IMR-90 (cell line): ENCODE measurements around the gene SYNC. TPM values are rescaled to one million over a fixed set of nuclear protein-coding genes. Genes with fewer than 3 reads are reported as not detected.

Experiments
- ATAC-seq: fragments of 200-7000 bp; cut with Tn5 transposase; 2 replicates; pipeline ENCODE4 v1.9.1; 2020; ENCODE audit warnings: low read depth, mild to moderate bottlenecking, moderate library complexity
- BruUV-seq: library from RNA; stranded (reverse); fragments of 400-500 nt; replicated peaks from 2 replicates; lab custom pipeline; 2021; lab: Mats Ljungman, UMichigan
- CTCF ChIA-PET: fragments of 300-600 bp; formaldehyde crosslinking; extraction: SDS; loops from one replicate; lab custom pipeline; 2021; ENCODE audit warnings: antibody characterized with exemption; lab: Yijun Ruan, JAX
- POLR2A ChIA-PET: fragments of 300-600 bp; sonication (Branson Sonifier 250); formaldehyde crosslinking; loops from one replicate; lab custom pipeline; 2022; ENCODE audit warnings: antibody characterized with exemption; ENCODE audit not compliant: unreplicated experiment; lab: Charles Lee
- DNase-seq: peaks from one replicate; pipeline ENCODE4 v3.0.0; 2013
- H2AFZ ChIP-seq: replicated peaks from 2 replicates; pipeline ENCODE3; 2013; ENCODE audit warnings: low read length, mild to moderate bottlenecking; ENCODE audit not compliant: poor library complexity
- H2AK5ac ChIP-seq: 2 replicates; pipeline ENCODE4 v1.6.1; 2013; ENCODE audit warnings: low read depth, low read length, inconsistent platforms
- H2AK9ac ChIP-seq: replicated peaks from 2 replicates; pipeline ENCODE3; 2013; ENCODE audit warnings: mild to moderate bottlenecking, low read depth, low read length, moderate library complexity; ENCODE audit not compliant: poor library complexity
- H2BK120ac ChIP-seq: 2 replicates; pipeline ENCODE4 v1.6.1; 2013; ENCODE audit warnings: low read depth, low read length, inconsistent platforms
- H2BK15ac ChIP-seq: 3 replicates; pipeline ENCODE4 v1.6.1; 2013; ENCODE audit warnings: low read depth, low read length, inconsistent platforms
- H2BK20ac ChIP-seq: 2 replicates; pipeline ENCODE4 v1.6.1; 2013; ENCODE audit warnings: low read depth, mild to moderate bottlenecking, inconsistent platforms, low read length, moderate library complexity
- H2BK5ac ChIP-seq: 2 replicates; pipeline ENCODE4 v1.6.1; 2013; ENCODE audit warnings: mild to moderate bottlenecking, low read depth, low read length, inconsistent platforms; ENCODE audit not compliant: poor library complexity, severe bottlenecking
- H3K14ac ChIP-seq: replicated peaks from 2 replicates; pipeline ENCODE4 v1.6.1; 2013; ENCODE audit warnings: low read depth, low read length, inconsistent platforms
- H3K18ac ChIP-seq: 2 replicates; pipeline ENCODE4 v1.6.1; 2013; ENCODE audit warnings: low read depth, low read length, control low read depth
- H3K23ac ChIP-seq: 2 replicates; pipeline ENCODE4 v1.6.1; 2013; ENCODE audit warnings: low read depth, low read length, inconsistent platforms
- H3K27ac ChIP-seq: 2 replicates; pipeline ENCODE4 v1.5.1; 2013; ENCODE audit warnings: mild to moderate bottlenecking, control low read depth, low read length; ENCODE audit not compliant: insufficient read depth
- H3K27me3 ChIP-seq: 2 replicates; pipeline ENCODE4 v1.6.1; 2013; ENCODE audit warnings: low read length; ENCODE audit not compliant: control insufficient read depth, insufficient read depth
- H3K36me3 ChIP-seq: 2 replicates; pipeline ENCODE4 v1.6.1; 2013; ENCODE audit warnings: low read length, mixed read lengths; ENCODE audit not compliant: control insufficient read depth, insufficient read depth
- H3K4ac ChIP-seq: 2 replicates; pipeline ENCODE4 v1.6.1; 2013; ENCODE audit warnings: low read depth, low read length, inconsistent platforms
- H3K4me1 ChIP-seq: 2 replicates; pipeline ENCODE4 v1.6.1; 2013; ENCODE audit warnings: low read length, mixed read lengths; ENCODE audit not compliant: control insufficient read depth, insufficient read depth
- H3K4me2 ChIP-seq: 2 replicates; pipeline ENCODE4 v1.6.1; 2013; ENCODE audit warnings: low read depth, mild to moderate bottlenecking, control low read depth, low read length, moderate library complexity
- H3K4me3 ChIP-seq: 2 replicates; pipeline ENCODE4 v1.5.1; 2013; ENCODE audit warnings: low read depth, mild to moderate bottlenecking, control low read depth, low read length, moderate library complexity; ENCODE audit not compliant: insufficient read depth
- H3K56ac ChIP-seq: 2 replicates; pipeline ENCODE4 v1.6.1; 2013; ENCODE audit warnings: low read length, inconsistent platforms; ENCODE audit not compliant: insufficient read depth; ENCODE audit errors: extremely low read depth
- H3K79me1 ChIP-seq, 2 experiments: 2 replicates each; pipeline ENCODE4 v1.6.1; 2013; ENCODE audit warnings: low read length in 2 of 2, inconsistent platforms in 1 of 2, low read depth in 1 of 2
- H3K9ac ChIP-seq: 2 replicates; pipeline ENCODE4 v1.6.1; 2013; ENCODE audit warnings: low read depth, low read length, control low read depth
- H3K9me1 ChIP-seq: 2 replicates; pipeline ENCODE4 v1.6.1; 2013; ENCODE audit warnings: low read length, inconsistent platforms; ENCODE audit not compliant: insufficient read depth
- H3K9me3 ChIP-seq: 2 replicates; pipeline ENCODE4 v1.6.1; 2013; ENCODE audit warnings: low read length; ENCODE audit not compliant: control insufficient read depth, insufficient read depth
- H4K20me1 ChIP-seq: 2 replicates; pipeline ENCODE4 v1.6.1; 2013; ENCODE audit warnings: low read length, inconsistent platforms; ENCODE audit not compliant: insufficient read depth
- H4K5ac ChIP-seq: 2 replicates; pipeline ENCODE4 v1.6.1; 2013; ENCODE audit warnings: mild to moderate bottlenecking, low read depth, low read length, control low read depth
- H4K8ac ChIP-seq, 2 experiments: 2 replicates each; pipeline ENCODE4 v1.6.1; 2013; ENCODE audit warnings: low read depth in 2 of 2, low read length in 2 of 2, control low read depth in 1 of 2, inconsistent platforms in 1 of 2
- H4K91ac ChIP-seq: 2 replicates; pipeline ENCODE4 v1.6.1; 2013; ENCODE audit warnings: low read depth, low read length, inconsistent platforms; ENCODE audit not compliant: insufficient read depth
- RAD21 ChIP-seq: IDR thresholded peaks from 2 replicates; pipeline ENCODE4 v1.6.1; 2012; ENCODE audit warnings: low read length, improper control_type of control experiment
- WGBS, 2 experiments: methylation state at CpG; one replicate each; pipeline versions ENCODE4 v1.1.5 to v1.1.7; 2013; ENCODE audit warnings: missing lambda C conversion rate in 2 of 2; ENCODE audit not compliant: insufficient read length in 1 of 2; ENCODE audit errors: extremely low coverage in 2 of 2; 5-methylcytosine and 5-hydroxymethylcytosine counted together
- dilution Hi-C: fragments of 300-500 bp; cut with HindIII; formaldehyde crosslinking; loops from one replicate; pipeline ENCODE4 v1.14.3; 2018; ENCODE audit warnings: low sequenced_read_pairs; ENCODE audit not compliant: unreplicated experiment
- in situ Hi-C: fragments of 300-500 bp; cut with MboI; formaldehyde crosslinking; loops from 3 replicates; pipeline ENCODE4 v1.14.3; 2019; ENCODE audit warnings: low sequenced_read_pairs, inconsistent platforms, mixed read lengths
- intact Hi-C: fragments of 100-400 bp; cut with micrococcal nuclease; formaldehyde crosslinking; loops from 2 replicates; pipeline ENCODE4 v1.10.0; 2022
- polyA plus RNA-seq, 3 experiments: library from polyadenylated mRNA; depleted of rRNA; stranded (reverse); fragments of >200 nt; gene quantifications; 2 replicates each; pipeline ENCODE4 v1.2.3, GENCODE V29; 2012; ENCODE audit warnings: low replicate concordance in 1 of 3
- total RNA-seq: library from RNA; depleted of rRNA; stranded (reverse); fragments of >200 nt; gene quantifications from 2 replicates; pipeline ENCODE4 v1.2.3, GENCODE V29; 2012

SYNC gene
- total and polyA plus RNA-seq, 2 of the 4 experiments (the other 2 are of a cell fraction) = 48.9 to 103 TPM

DNA sequence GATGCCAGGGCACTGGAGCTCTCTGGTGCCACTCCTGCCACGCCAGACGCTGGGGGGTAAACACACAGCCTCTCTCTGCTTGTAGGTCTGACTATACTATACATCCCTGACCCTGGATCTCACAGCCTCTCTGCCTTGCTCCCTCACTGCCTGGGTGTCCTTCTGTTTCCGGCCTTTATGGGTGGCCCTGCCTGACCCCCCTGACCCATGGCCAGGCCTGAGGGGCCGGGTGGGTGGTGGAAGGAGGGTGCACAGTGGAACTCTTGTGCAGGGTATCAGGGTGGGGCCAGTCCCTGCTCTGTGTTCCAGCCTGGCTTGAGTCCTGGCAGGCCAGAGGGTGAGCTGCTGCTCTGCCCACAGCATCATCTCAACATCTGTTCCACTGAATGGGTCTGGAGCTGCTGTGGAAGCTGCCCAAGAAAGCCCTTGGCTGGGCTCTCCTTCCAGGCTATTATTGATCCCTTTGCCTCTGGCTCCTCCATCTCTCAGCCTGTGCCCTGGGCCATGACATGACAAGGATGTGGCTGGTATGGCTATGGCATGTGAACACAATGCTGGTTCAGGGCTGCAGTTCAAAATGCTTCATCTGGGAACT is 17.2 kb upstream of the SYNC start:
- no peak overlapping the region for H2AK5ac ChIP-seq
- no peak overlapping the region for H2BK120ac ChIP-seq
- H4K8ac ChIP-seq = no peak overlapping the region
- H2BK15ac ChIP-seq = no peak overlapping the region
- no peaks in the 10 kb centered on the region for H3K9me3 ChIP-seq
- no peak overlapping the region for H3K4me2 ChIP-seq
- no peaks in the 10 kb centered on the region for H3K79me1 ChIP-seq
- no TSS peak for BruUV-seq
- H4K5ac ChIP-seq = no peak overlapping the region
- no peak overlapping the region for H3K4ac ChIP-seq
- no peak overlapping the region for H2BK5ac ChIP-seq
- in situ Hi-C loops (loop anchor here (5.0 kb wide), 1 partner anchor 48 kb away; no protein-coding TSS in a partner anchor), dilution Hi-C loops (no loop called here), intact Hi-C loops (no loop called here)
- H4K20me1 ChIP-seq = no peaks in the 10 kb centered on the region
- no peak for ATAC-seq
- no peak overlapping the region for H2AK9ac ChIP-seq
- H3K9me1 ChIP-seq = peaks cover 5% of the 10 kb centered on the region
- no peak overlapping the region for H3K27ac ChIP-seq
- H3K4me3 ChIP-seq = no peak overlapping the region
- no peak overlapping the region for H3K23ac ChIP-seq
- ChIA-PET POLR2A (no interaction called here), CTCF (no interaction called here)
- no peak overlapping the region for H4K91ac ChIP-seq
- no peak overlapping the region for H2BK20ac ChIP-seq
- H3K56ac ChIP-seq = no peak overlapping the region
- H3K36me3 ChIP-seq = no peaks in the 10 kb centered on the region
- no peak overlapping the region for H3K18ac ChIP-seq
- peaks cover 6% of the 10 kb centered on the region for H3K4me1 ChIP-seq
- no peak for TF ChIP-seq RAD21
- no peaks in the 10 kb centered on the region for H3K27me3 ChIP-seq
- no CpG with 5 or more reads among the region's 4 CpGs for WGBS, 2 experiments
- H2AFZ ChIP-seq = no peak overlapping the region
- no peak overlapping the region for H3K14ac ChIP-seq
- H3K9ac ChIP-seq = no peak overlapping the region
- DNase-seq = no peak
